ENCODE results near the gene SH3GLB2.
"Not testable (repeated sequence)": the region's sequence is repeated elsewhere in the genome, so short reads cannot be mapped to it uniquely, and the experiment has no call there.

Gene SH3GLB2

DNA sequence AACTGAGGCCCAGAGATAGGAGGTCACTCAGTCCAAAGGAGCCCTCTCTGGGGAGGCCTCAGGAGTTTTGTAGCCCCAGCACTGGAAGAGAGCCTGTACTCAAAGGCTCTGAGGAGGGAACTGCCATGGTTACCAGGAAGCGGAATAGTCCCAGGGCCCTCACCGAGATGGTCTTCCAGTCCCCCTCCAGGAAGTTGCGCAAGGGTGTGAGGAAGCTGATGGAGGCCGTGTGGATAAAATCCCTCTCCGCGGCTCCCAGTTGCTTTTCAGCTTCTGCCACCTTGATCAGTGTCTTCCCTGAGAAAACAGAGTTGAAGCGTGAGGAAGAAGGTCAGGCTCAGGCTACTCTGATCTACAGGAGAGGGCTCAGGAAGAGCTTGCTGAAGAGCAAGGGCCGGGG lies 13.5 kb downstream of the SH3GLB2 start:
- no peak for DNase-seq (ENCODE audit: low spot score)

DNA sequence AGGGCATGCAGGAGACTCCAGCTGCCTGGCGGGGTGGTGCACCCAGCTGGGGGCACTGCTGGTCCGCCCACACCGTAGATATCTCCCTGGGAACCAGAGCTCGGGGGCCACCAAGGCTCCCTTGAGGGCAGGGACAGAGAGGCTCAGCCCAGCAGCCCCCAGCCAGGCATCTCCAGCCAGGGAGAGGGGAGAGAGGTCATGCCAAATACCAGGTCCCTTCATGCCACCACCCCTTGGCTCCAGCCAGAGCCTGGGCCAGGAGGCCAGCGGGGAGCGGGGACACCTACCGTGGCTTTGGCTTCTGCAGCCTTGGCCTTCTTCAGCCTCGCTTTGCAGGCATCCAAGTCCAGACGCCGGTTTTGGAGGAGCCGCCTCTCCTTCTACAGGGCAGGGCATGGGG lies 14.0 kb downstream of the SH3GLB2 start:
- DNase-seq (ENCODE audit: low spot score), result no peak

DNA sequence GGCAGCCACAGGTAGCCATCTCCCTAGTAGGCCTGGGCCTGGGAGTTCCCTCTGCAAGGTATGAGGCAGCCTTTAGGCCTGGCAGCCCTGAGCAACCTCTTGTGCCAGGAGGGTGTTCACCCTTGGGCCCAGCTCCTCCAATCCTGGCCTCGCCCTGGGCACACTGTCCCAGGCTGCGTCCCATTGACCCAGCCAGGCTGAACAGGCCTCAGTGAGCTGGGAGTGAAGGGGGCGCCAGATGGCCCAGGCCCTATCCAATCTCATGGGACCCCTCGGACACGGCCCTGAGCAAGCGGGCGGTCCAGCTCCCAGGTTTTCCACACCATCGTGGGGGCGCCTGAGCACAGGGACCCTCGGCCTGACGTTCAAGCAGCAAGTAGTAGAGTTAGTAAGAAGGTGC lies 14.5 kb downstream of the SH3GLB2 start:
- no peak for DNase-seq (ENCODE audit: low spot score)

DNA sequence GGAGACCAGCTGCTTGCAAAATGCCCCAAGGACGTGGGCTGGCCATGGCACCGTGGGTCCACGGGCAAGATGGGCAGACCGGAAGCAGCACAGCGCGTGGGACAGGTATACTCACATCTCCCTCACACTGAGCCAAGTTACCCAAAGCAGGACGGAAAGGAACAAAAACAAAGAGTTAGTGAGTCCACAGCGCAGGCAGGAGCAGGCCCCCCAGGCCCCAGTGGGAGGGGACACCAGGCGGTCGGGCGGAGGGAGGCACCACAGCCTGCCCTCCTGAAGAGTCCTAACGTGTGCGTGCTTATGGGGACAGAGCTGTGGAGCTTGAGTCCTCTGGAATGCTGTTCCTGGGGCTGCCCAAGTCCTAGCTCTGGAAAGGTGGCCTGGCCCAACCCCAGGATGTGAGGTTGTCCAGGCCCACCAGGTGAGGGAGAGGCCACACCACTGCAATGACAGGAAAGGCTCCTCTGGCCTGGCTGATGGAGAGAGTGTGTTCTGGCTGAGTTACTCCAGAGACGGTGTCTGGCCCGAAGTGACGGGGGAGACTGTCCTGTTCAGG lies 15.2 kb downstream of the SH3GLB2 start:
- DNase-seq (ENCODE audit: low spot score), result no peak

DNA sequence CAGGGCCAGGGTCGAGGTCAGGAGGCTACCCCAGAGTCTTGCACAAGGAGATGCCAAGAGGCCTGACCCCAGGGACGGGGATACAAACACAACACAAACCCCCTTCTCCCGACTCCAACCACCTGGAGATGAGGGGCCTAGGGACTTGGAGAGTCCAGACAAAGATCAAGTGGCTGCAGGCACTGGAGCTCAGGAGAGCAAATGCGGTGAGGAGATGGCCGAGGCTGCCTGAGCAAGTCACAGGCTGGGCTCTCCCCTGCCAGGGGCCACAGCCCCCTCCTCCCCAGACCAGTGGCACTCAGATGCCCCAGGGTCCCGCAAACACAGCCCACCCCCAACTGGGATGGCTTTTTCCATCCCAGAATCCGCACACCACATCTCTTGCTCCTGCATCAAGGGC lies 15.8 kb downstream of the SH3GLB2 start:
- no peak for DNase-seq (ENCODE audit: low spot score)

DNA sequence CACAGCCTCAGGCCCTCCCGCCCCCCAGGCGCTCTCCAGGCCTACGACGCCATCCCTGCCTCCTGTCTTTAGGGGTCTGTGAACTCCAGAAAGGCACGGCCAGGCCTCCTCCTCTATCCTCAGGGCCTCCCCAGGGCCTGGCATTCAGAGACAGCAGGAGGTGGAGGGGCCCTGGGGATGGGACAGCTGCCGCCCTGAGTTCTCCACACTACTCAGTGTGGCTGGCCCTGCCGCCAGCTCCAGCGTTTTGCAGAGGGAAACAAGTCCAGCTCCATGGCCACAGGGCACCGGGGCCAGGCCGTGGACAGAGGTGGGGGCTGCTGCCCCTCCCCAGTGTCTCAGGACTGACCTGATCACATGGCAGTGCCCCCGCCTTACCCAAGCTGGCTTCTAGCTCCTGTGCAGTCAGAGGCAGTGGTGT lies 16.4 kb downstream of the SH3GLB2 start:
- no peak for DNase-seq (ENCODE audit: low spot score)

DNA sequence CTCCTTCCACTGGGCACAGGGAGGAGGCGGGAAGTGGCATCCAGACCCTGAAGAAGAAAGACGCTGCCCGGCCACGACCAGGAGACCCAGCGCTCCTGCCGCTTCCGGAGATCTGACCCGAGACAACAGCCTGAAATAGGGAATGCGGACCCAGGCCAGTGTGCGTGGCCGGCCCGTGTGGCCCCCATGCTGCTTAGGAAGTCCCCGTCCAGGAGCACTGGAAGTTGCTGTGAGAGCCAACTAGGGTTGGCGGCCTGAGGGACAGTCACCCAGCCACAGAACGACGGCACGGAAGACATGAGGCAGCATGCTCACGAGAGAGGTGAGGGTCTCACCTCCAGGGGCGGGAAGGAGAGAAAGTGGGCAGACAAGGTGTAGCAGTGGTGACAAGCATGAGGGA lies 17.0 kb downstream of the SH3GLB2 start:
- DNase-seq (ENCODE audit: low spot score), result no peak

DNA sequence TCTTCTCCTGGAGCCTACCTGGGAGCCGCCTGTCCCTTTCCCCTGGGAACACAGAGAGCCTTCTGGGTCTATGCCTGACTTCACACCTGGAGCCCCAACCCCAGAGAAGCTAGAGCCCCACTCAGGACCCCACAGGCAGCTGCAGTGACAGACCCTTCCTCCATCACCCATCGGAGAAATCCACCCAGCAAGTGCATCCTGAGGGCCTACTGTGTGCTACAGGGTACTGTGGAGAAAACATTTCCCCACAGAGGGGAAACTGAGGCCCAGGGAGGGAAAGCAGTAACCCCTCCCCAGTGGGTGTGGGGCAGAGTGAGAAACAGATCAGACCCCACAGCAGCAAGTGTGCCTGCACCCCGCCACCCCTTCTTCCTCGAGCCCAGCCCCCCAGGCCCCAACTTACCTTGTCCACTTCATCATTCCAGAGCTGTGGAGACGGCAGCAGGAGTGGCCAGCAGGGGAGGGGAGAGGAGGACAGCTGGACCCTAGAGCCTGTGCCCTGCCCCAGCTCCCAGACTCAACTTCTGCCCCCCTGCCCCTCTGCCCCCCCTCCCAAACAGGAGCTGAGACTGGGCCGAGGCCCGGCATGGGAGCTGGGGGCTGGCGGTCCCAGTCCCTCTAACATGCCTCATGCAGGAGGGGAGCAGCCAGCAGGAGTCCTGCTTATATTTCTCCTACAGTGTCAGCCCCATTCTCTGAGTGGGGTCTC lies 17.7 kb downstream of the SH3GLB2 start:
- no peak for DNase-seq (ENCODE audit: low spot score)

DNA sequence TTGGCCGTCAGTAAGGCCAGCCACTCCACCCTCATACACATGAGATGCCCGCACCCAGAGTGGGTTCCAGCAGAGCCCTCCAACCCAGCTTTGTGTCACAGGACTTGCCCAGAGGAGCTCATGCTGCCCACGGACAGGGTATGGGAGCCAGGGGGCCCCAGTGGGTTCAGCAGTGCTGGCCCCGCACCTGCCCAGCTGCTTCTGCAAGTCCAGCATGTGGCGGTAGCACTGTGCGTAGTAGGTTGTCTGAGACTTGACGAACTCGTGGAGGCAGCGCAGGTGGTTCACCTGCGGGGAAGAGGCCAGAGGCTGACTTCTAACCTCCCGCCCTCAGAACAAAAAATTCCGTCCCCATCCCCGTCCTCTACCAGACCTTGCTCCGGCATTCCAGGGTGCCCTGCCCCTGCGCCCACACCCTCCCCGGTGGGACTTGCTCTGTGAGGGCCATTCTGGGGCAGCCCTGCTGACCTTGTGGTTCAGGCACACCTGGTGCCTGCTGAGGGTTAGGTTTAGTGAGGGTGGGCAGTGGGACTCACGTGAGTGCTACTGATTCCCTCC lies 18.5 kb downstream of the SH3GLB2 start:
- DNase-seq (ENCODE audit: low spot score), result no peak

DNA sequence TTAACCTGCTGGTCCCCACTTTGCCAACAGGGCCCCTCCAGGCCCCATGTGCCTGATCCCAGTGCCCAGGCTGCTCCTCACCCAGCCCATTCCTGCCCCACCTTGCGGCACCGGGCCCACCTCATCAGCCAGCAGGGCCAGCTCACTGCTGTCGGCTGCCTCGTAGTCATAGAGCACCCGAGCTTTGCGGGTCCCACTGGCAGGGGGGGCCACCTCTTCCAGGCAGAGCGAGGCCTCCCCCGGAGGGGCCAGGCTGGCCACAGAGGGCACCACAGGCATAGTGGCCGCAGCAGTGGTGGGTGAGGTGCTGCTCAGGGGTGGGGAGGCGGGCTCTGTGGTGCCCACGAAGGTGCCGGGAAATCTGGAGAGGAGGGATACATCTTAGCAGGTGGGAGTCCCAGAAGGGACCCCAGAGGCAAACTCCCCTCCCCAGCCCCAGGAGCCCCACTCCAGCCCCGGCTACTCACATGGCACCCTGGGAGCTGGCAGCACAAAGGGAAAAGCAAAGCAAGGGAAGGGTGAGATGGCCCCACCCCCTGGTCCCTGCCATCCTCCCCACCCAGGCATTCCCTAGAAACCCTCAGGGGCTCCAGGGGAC lies 19.0 kb downstream of the SH3GLB2 start:
- no peak for DNase-seq (ENCODE audit: low spot score)

DNA sequence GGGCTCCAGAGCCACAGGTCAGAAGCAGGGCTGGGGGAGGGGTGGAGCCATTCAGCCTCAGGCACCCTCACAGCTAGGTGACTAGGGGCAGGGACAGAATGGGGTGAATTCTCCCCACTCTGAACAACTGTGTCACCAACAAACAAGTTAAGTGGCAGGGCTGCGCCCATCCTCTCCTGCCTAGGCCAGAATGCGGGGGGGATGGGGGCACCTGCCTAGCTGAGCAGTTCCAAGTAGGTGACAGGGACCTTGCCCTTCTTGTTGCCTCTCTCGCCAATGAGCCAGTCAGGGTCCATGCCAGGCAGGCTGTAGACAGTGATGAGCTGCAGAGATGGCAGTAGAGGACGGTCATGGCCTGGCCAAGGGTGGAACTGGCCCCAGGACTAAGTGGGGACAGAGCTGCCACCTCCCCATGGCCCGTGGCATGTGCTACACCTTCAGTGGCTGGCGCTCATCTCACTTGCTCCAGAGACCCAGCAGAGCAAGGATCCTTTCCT lies 19.6 kb downstream of the SH3GLB2 start:
- no peak for DNase-seq (ENCODE audit: low spot score)

DNA sequence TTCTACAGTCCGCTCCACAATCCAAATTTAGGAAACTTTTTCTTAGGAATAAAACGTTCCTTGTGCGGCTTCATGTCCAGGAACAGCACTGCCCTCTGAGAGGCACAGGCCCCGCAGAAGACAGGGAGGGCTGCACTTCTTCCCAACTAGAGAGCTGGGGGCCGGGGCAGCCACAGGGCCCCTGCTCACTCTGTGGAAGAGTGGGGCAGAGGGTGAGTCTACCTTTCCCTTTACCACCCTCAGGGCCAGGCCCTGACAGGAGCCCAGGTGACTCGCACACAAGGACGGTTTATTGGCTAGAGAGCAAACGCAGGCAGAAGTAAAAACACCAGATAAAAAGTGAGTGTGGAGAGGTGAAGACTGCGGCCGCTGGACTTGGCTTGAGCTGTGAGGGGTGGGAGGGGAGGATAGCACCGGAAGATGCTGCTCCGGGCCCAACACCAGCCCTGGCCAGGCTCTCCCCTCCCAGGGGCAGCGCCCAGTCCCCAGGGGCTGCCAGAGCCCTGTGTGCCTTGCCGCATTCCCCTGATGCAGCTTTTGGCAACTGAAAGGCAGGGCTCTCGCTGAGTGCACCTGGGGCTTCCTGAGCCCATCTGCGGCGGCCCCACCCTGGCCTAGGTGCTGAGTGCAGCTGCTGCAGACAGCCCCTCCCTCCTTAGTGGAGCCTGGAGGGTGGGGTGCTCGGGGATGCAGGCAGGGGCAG lies 20.2 kb downstream of the SH3GLB2 start:
- no peak for DNase-seq (ENCODE audit: low spot score)

DNA sequence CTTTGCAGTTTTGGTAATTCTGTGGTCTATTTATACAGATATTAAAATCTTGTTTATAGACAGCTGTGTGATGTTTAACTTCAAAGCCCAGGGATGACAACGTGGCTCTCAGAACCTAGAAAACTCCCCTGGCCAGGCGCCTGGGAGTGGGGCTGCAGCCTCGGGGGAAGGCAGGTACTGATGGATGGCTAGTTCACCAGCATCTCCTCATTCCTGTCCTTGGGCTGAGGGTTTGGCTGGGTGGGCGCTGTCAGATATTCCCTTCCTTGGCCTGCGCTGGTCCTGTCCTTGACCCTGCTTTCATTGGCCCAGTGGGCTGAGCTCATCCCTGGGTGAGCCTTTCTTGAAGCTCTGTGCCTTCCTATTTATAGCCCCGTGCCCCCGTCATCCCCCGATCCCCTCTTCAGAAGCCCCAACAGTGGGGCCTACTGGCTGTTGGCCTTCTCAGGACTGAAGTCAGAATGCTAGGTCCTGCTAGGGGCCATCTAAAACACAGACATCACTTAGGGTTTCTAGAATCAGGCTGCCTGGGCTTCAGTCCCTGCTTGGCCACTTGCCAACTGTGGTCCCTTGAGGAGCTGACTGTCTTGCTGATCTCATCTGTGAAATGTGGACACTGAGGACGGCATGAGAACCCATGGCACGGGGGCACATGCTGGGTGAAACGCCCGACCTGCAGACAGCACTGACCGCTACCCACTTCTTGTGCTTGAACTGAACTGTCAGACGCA lies 20.9 kb downstream of the SH3GLB2 start:
- no peak for DNase-seq (ENCODE audit: low spot score)

DNA sequence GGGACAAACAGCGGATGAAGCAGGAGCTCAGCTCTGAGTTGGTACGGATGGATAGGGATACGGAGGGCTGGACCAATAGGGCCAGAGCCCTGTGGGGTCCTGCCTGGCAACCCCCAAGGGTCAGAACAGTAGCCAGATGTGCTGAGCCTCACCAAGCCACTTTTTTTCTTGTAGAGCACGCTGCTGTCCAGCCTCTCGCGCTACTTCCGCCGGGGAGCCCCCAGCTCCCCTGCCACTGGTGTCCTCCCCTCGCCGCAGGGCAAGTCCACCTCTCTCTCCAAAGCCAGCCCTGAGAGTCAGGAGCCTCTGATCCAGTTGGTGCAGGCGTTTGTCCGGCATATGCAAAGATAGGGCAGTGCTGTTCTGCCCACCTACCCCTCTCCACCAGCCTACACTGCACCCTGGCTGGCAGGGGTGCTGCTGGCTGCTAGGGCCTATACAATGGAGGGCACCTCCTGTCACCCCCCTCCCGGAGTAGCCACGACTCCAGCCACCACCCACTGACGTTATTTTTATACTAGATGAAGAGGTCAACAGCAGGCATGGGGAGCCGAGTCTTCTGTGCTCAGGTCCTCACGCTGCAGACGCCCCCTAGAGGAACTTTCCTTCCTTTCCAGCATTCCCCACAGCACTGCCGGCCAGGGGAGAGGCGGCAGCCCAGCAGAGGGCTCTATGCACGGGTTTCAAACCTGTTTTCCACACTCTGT lies 21.6 kb downstream of the SH3GLB2 start:
- DNase-seq (ENCODE audit: low spot score), result peak; percentile 84

DNA sequence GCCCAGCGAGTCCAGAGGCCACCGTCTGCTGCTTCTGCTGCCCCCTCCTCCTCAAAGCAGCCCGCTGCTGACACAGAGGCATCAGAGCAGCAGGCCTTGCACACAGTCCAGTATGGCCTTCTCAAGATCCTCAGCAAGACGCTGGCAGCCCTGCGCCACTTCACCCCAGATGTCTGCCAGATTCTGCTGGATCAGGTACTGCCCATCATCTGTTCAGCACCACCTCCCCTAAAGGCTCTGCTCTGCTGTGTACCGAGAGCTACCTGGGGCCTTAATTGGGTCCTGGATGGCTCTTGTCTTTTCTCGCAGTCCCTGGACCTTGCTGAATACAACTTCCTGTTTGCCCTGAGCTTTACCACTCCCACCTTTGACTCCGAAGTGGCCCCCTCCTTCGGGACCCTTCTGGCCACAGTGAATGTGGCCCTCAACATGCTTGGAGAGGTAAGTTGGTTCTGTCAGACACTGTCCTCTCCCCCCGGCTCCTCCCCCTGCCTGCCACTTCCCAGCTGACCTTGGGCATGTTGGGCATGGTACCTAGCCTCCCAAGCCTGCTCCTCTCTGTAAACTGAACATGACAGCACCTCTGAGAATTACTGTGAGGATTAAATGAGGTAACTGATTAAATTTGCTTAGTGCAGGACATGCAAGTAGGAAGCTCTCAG lies 22.7 kb downstream of the SH3GLB2 start:
- DNase-seq (ENCODE audit: low spot score), result no peak

DNA sequence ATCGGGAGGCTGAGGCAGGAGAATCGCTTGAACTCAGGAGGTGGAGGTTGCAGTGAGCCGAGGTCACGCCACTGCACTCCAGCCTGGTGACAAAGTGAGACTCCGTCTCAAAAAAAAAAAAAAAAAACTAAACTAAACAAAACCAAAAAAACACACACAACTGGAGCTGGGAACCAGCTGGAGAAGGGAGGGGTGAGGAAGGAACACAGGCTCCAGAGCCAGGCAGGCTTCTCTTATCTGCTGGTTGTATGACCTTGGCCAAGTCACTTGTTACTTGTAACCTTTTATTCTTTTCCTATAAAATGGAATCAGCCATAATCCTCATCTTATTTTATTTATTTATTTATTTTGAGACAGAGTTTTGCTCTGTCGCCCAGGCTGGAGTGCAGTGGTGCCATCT lies 24.0 kb downstream of the SH3GLB2 start:
- not testable (repeated sequence) for DNase-seq (ENCODE audit: low spot score)

DNA sequence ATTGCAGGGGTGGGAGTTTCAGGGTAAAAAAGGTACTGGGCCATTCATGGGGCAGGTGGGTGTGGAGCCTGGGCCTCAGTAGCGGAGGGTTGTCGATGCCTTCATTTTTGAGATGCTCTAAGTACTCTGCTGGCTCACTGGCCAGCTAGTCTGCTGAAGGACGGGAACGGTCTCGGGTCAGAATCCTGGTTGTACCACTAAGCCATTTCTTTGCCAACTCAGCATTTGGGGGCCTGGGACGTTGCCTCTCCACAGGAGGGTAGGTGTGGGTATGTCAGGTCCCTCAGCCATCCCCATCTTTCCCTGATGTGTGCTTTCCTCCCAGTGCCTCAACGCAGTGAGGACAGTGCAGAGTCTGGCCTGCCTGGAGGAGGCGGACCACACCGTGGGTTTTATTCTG lies 25.1 kb downstream of the SH3GLB2 start:
- DNase-seq (ENCODE audit: low spot score), result no peak

DNA sequence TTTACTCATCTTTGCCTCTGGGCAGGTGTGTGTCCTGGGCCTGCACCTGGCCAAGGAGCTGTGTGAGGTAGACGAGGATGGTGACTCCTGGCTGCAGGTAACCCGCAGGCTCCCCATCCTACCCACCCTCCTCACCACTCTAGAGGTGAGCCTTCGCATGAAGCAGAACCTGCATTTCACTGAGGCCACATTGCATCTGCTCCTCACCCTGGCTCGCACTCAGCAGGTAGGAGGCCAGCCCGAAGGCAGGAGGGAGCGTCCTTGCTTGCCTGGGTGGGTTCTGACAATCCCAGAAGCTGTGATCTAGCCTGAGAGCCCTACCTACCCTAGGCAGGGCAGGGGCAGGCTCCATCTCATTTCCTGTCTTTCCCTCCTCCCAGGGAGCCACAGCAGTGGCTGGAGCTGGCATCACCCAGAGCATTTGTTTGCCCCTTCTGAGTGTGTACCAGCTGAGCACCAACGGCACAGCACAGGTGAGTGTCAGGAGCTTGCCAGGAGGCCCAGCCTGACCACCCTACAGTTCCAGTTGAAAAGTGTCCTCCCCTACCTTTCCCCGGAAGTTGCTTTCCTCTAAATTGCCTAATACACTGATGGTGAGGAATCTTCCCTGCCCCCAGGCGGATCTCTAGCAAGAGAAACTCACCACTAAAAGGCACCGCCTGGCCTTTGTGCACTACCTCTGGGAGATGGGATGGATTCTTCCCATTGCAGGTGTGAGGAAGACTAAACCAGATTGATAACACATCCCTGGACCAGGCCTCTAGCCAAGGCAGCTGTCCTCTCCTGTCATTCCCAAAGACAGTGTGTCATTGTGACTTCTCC lies 26.4 kb downstream of the SH3GLB2 start:
- DNase-seq (ENCODE audit: low spot score), result no peak

DNA sequence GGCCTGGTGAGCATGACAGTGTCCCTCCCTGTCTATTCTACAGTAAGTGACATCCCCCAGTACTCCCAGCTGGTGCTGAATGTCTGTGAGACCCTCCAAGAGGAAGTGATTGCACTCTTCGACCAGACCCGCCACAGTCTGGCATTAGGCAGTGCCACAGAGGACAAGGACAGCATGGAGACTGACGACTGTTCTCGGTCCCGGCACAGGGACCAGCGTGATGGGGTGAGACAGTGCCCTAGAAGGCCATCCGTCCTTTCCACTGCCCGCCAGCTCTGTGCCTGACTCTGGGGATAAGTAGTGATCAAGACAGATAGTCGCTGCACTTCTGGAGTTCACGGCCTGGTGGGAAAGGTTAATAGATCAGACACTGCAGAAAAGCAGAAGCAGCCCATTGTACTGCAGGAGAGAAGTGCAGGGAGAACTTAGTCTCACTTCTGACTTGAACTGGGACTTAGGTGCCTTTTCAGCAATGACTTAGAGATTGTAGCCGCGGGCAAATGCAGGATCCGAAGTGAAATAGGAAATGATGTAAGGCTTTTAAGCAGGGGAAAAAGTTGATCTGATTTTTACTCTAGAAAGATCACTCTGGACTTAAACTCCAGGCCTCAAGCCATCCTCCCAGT lies 28.4 kb downstream of the SH3GLB2 start:
- DNase-seq (ENCODE audit: low spot score), result no peak
